ENCODE results near the gene GALNT10. TPM values are rescaled to one million over a fixed set of nuclear protein-coding genes. Genes with fewer than 3 reads are reported as not detected.

The GALNT10 gene
- total and polyA plus RNA-seq, 10 donors, result 7.6 to 50.2 (median 43.5) TPM

GRCh38 chr5:154257046-154257445 is 66.5 kb downstream of the GALNT10 start:
- peaks cover 0 to 3% (median 0%) of the 10 kb centered on the region in 6 donors for H3K36me3 ChIP-seq
- peaks cover 0 to 6% (median 0%) of the 10 kb centered on the region in 8 donors for H3K9me3 ChIP-seq
- no peak for DNase-seq
- H3K4me3 ChIP-seq, result no peak overlapping the region
- no peak overlapping the region for H3K27ac ChIP-seq
- TF ChIP-seq POLR2AphosphoS5 (IDR thresholded peaks at IDR 0.05) (no peak), POLR2A (IDR thresholded peaks at IDR 0.05) (no peak)
- TF ChIP-seq, protein P1, sequence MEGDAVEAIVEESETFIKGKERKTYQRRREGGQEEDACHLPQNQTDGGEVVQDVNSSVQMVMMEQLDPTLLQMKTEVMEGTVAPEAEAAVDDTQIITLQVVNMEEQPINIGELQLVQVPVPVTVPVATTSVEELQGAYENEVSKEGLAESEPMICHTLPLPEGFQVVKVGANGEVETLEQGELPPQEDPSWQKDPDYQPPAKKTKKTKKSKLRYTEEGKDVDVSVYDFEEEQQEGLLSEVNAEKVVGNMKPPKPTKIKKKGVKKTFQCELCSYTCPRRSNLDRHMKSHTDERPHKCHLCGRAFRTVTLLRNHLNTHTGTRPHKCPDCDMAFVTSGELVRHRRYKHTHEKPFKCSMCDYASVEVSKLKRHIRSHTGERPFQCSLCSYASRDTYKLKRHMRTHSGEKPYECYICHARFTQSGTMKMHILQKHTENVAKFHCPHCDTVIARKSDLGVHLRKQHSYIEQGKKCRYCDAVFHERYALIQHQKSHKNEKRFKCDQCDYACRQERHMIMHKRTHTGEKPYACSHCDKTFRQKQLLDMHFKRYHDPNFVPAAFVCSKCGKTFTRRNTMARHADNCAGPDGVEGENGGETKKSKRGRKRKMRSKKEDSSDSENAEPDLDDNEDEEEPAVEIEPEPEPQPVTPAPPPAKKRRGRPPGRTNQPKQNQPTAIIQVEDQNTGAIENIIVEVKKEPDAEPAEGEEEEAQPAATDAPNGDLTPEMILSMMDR (IDR thresholded peaks at IDR 0.05 in 8 of 11, conservative IDR thresholded peaks at IDR 0.05 in 3 of 11), result no peak
- WGBS, 5 donors, result 64 to 88% (median 75%) methylated on average over 2 of the region's 2 CpGs
- H3K27me3 ChIP-seq (replicated peaks in 1 of 7), result no peaks in the 10 kb centered on the region
- peaks cover 0 to 13% (median 0%) of the 10 kb centered on the region in 6 donors for H3K4me1 ChIP-seq
- intact Hi-C loops (cut with DNase I; ENCODE audit: low total_unique reads), result no loop called here

GRCh38 chr5:154258531-154259217 is 68.1 kb downstream of the GALNT10 start:
- WGBS, 5 donors, result 81 to 92% (median 90%) methylated on average over 2 of the region's 2 CpGs
- Histone ChIP-seq H3K4me3 (no peak overlapping the region), H3K27ac (no peak overlapping the region), H3K4me1 (peaks cover 0 to 14% (median 0%) of the 10 kb centered on the region in 6 donors), H3K36me3 (peaks cover 0 to 12% (median 0%) of the 10 kb centered on the region in 6 donors), H3K9me3 (no peaks in the 10 kb centered on the region), H3K27me3 (replicated peaks in 1 of 7) (no peaks in the 10 kb centered on the region)
- no peak for DNase-seq
- intact Hi-C loops (cut with DNase I; ENCODE audit: low total_unique reads), result no loop called here
- TF ChIP-seq POLR2A (IDR thresholded peaks at IDR 0.05), result no peak
- no peak for TF ChIP-seq POLR2AphosphoS5 (IDR thresholded peaks at IDR 0.05)
- TF ChIP-seq, protein P1 (IDR thresholded peaks at IDR 0.05 in 8 of 11, conservative IDR thresholded peaks at IDR 0.05 in 3 of 11), result no peak

DNA sequence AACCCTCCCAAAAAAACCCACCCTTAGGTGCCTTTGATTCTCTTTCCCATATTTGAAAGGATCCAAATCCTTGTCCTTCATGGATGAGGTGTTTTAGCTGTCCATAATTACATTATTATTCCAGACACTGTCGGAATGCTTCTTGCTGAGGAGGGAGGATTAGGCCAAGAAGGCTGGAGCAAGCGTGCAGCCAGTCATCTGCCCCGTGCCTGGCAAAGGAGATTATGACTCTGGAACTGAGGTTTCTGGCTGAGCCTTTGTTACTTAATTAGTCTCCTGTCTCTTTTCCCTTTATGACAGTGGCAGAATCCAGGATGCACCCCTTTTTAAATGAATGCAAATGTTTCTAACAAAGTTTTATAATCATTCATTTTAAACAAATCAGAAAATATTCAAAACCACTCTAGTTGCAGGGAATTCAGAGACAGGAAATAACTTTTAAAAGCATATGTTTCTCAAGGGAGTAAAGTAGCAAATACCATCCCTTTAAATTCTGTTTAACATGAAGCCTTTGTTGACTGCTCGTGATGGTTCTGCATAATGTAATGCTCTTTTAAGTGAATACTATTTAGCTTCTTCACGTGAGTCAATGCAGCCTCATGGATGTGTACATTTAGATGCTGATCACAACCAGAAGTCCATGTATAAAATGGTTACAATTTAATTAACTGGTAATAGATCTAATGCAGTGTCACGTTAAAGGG is 69.8 kb downstream of the GALNT10 start:
- TF ChIP-seq POLR2A (IDR thresholded peaks at IDR 0.05), result no peak
- Histone ChIP-seq H3K27ac (no peak overlapping the region), H3K27me3 (replicated peaks in 1 of 7) (no peaks in the 10 kb centered on the region), H3K36me3 (peaks cover 0 to 12% (median 0%) of the 10 kb centered on the region in 6 donors), H3K9me3 (no peaks in the 10 kb centered on the region), H3K4me3 (no peak overlapping the region), H3K4me1 (peaks cover 5 to 31% (median 10%) of the 10 kb centered on the region in 6 donors)
- 68 to 87% (median 81%) methylated on average over 6 of the region's 6 CpGs for WGBS, 5 donors
- no peak for DNase-seq
- intact Hi-C loops (cut with DNase I; ENCODE audit: low total_unique reads), result no loop called here

- Histone ChIP-seq H3K27me3 (replicated peaks in 1 of 7) (no peaks in the 10 kb centered on the region), H3K36me3 (peaks cover 0 to 12% (median 0%) of the 10 kb centered on the region in 6 donors), H3K9me3 (no peaks in the 10 kb centered on the region), H3K4me3 (no peak overlapping the region), H3K4me1 (peaks cover 7 to 38% (median 11%) of the 10 kb centered on the region in 6 donors), H3K27ac (no peak overlapping the region)
- intact Hi-C loops (cut with DNase I; ENCODE audit: low total_unique reads), result no loop called here
- no peak for DNase-seq
- no peak for TF ChIP-seq POLR2A (IDR thresholded peaks at IDR 0.05)
- no peak for TF ChIP-seq POLR2AphosphoS5 (IDR thresholded peaks at IDR 0.05)
- TF ChIP-seq, protein P1 (IDR thresholded peaks at IDR 0.05 in 8 of 11, conservative IDR thresholded peaks at IDR 0.05 in 3 of 11), result no peak
- 94 to 100% (median 100%) methylated on average over 2 of the region's 2 CpGs for WGBS, 5 donors
Measured at GRCh38 chr5:154262342-154262741, 71.8 kb downstream of the GALNT10 start.

Data from spleen (tissue), 11 donors.